HEK293T (cell line): Measurements from ENCODE around the gene SNX8.

ENCODE experiments used
- ELF4 ChIP-seq: fragments of 450-650 bp; IDR thresholded peaks from 2 replicates; pipeline ENCODE4 v1.6.1; 2017; ENCODE audit warnings: antibody characterized with exemption
- FOXK2 ChIP-seq: fragments of 450-650 bp; IDR thresholded peaks from 2 replicates; pipeline ENCODE4 v1.6.1; 2016; ENCODE audit warnings: mild to moderate bottlenecking
- FOXM1 ChIP-seq: fragments of 450-650 bp; IDR thresholded peaks from 2 replicates; pipeline ENCODE4 v1.6.1; 2017; ENCODE audit warnings: mild to moderate bottlenecking, borderline replicate concordance
- SP1 ChIP-seq: fragments of 450-650 bp; IDR thresholded peaks from 2 replicates; pipeline ENCODE4 v1.6.1; 2017
- TARDBP ChIP-seq: fragments of 450-650 bp; IDR thresholded peaks from 2 replicates; pipeline ENCODE4 v1.6.1; 2016
- ZNF384 ChIP-seq: fragments of 450-650 bp; IDR thresholded peaks from 2 replicates; pipeline ENCODE4 v1.6.1; 2016

GRCh38 chr7:2253525-2254244 is 60.6 kb downstream of the SNX8 start:
- no peak for TF ChIP-seq TARDBP
- TF ChIP-seq FOXK2 = no peak
- no peak for TF ChIP-seq FOXM1
- TF ChIP-seq ELF4 = no peak
- no peak for TF ChIP-seq ZNF384
- no peak for TF ChIP-seq SP1
